ENCODE results near the gene TSEN54. TPM values are rescaled to one million over a fixed set of nuclear protein-coding genes. Genes with fewer than 3 reads are reported as not detected.
"Not testable (repeated sequence)": the region's sequence is repeated elsewhere in the genome, so short reads cannot be mapped to it uniquely, and the experiment has no call there.

Gene TSEN54
- total RNA-seq, 2 donors from 2014 or later: 29.7 to 50.7 TPM

GRCh38 chr17:75476752-75477489 is 39.4 kb upstream of the TSEN54 start:
- H3K9me3 ChIP-seq: no peaks in the 10 kb centered on the region
- H3K27ac ChIP-seq: no peak overlapping the region
- H3K36me3 ChIP-seq: no peaks in the 10 kb centered on the region
- no peak for DNase-seq
- H3K4me1 ChIP-seq: peaks cover 5% of the 10 kb centered on the region
- H3K9ac ChIP-seq (ENCODE audit: low read depth in 2 of 2, low read length in 2 of 2): no peak overlapping the region
- no peak overlapping the region for H3K4me3 ChIP-seq
- intact Hi-C loops (cut with DNase I): no loop called here
- no peak for TF ChIP-seq CTCF (IDR thresholded peaks at IDR 0.05)
- no peaks in the 10 kb centered on the region for H3K27me3 ChIP-seq

- H3K27ac ChIP-seq; H3K4me3 ChIP-seq; H3K27me3 ChIP-seq; H3K4me1 ChIP-seq; DNase-seq; H3K9me3 ChIP-seq; H3K9ac ChIP-seq (ENCODE audit: low read depth in 2 of 2, low read length in 2 of 2); intact Hi-C loops (cut with DNase I); H3K36me3 ChIP-seq: not testable (repeated sequence)
Observed at GRCh38 chr17:75477490-75477862, 38.9 kb upstream of the TSEN54 start.

DNA sequence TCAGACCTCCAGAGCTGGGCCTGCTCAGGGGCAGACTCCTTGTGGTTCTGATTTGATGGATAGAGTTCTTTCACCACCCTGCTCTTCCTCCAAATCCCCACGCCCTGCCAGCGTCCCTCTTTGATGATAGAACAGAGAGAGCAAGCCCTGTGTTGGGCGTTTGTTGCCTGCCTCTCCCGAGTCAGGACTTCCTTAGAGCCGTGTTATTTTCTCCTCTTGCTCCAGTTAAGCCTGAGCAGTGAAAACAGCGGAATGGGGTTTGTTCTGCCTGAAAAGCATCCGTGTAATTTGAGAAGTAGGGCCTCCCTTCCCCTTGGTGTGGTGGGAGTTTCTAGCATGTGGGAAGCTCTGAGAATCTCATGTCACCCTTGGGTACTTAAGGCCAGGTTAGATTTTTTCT is 37.8 kb upstream of the TSEN54 start:
- no peak for DNase-seq
- no peaks in the 10 kb centered on the region for H3K36me3 ChIP-seq
- no peak overlapping the region for H3K27ac ChIP-seq
- no peaks in the 10 kb centered on the region for H3K9me3 ChIP-seq
- H3K4me3 ChIP-seq: no peak overlapping the region
- peaks cover 5% of the 10 kb centered on the region for H3K4me1 ChIP-seq
- intact Hi-C loops (cut with DNase I): no loop called here
- TF ChIP-seq CTCF (IDR thresholded peaks at IDR 0.05): no peak
- H3K9ac ChIP-seq (ENCODE audit: low read depth in 2 of 2, low read length in 2 of 2): no peak overlapping the region
- H3K27me3 ChIP-seq: no peaks in the 10 kb centered on the region

DNA sequence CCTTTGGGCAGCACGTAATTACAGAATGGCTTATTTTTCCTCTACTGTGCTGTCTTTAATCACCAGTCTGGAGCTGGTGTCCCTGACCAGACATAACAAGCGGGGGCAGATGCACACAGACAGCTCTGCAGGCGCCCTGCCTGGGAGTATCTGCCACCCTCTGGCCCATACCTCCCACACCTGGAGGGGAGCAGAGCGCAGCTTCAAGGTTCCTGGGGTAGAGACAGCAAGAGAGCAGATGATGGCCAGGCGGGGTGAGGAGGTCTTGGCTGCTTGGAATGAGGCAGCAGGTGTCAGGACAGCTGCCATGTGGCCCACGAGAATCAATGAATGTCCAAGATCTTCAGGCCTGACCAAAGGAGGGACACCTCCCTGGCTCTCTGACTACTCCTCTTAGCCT is 36.0 kb upstream of the TSEN54 start:
- Histone ChIP-seq H3K9ac (ENCODE audit: low read depth in 2 of 2, low read length in 2 of 2) (no peak overlapping the region), H3K4me3 (no peak overlapping the region), H3K27ac (no peak overlapping the region), H3K36me3 (no peaks in the 10 kb centered on the region), H3K4me1 (peaks cover 5% of the 10 kb centered on the region), H3K9me3 (no peaks in the 10 kb centered on the region), H3K27me3 (no peaks in the 10 kb centered on the region)
- TF ChIP-seq CTCF (IDR thresholded peaks at IDR 0.05): no peak
- DNase-seq: no peak
- intact Hi-C loops (cut with DNase I): no loop called here

DNA sequence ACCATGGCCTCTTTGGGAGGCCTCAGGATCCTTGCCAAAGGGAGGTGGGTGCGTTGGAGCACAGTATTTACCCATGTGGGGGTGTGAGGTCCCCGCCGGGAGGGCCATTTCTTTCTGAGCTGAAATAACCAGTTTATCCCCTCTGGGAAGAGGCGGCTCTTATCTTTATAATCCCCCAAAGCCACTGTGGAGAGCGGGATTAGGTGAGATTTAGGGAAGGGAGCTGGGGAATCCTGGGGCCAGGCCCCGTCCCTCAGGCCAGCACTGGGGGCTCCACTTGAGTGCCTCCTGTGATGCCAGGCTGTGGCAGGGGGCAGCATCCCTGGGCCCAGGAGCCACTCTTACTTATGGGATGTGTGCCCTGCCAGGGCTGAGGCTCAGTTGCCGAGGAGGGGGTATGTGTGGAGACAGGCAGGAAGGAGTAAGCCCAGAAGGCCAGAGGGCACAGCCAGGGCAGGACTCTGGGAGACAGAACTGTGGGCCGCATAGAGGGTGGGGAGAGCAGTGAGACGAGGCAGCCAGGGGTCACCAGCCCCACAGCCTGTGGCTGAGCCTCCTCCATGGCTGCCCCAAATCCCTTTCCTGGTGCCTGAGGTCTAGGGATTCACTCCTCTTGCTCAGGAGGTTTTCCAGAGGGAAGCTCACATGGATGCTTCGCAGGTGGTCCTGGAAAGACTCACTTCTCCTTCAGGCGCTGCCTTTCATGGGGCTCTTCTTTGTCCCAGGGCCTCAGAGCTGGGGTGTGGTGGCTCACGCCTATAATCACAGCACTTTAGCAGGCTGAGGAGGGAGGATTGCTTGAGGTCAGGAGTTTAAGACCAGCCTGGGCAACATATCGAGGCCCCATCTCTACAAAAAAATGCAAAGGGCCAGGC is 34.9 kb upstream of the TSEN54 start:
- H3K27ac ChIP-seq: no peak overlapping the region
- H3K36me3 ChIP-seq: no peaks in the 10 kb centered on the region
- H3K27me3 ChIP-seq: no peaks in the 10 kb centered on the region
- peaks cover 5% of the 10 kb centered on the region for H3K4me1 ChIP-seq
- no peak overlapping the region for H3K4me3 ChIP-seq
- DNase-seq: no peak
- H3K9ac ChIP-seq (ENCODE audit: low read depth in 2 of 2, low read length in 2 of 2): no peak overlapping the region
- intact Hi-C loops (cut with DNase I): no loop called here
- no peaks in the 10 kb centered on the region for H3K9me3 ChIP-seq
- no peak for TF ChIP-seq CTCF (IDR thresholded peaks at IDR 0.05)
